IMR-90 (cell line): ENCODE results near the gene RRP8. TPM values are rescaled to one million over a fixed set of nuclear protein-coding genes. Genes with fewer than 3 reads are reported as not detected.

ENCODE experiments used
- ATAC-seq: fragments of 200-7000 bp; cut with Tn5 transposase; 2 replicates; pipeline ENCODE4 v1.9.1; 2020; ENCODE audit warnings: low read depth, mild to moderate bottlenecking, moderate library complexity
- BruUV-seq: library from RNA; stranded (reverse); fragments of 400-500 nt; replicated peaks from 2 replicates; lab custom pipeline; 2021; lab: Mats Ljungman, UMichigan
- CTCF ChIA-PET: fragments of 300-600 bp; formaldehyde crosslinking; extraction: SDS; loops from one replicate; lab custom pipeline; 2021; ENCODE audit warnings: antibody characterized with exemption; lab: Yijun Ruan, JAX
- POLR2A ChIA-PET: fragments of 300-600 bp; sonication (Branson Sonifier 250); formaldehyde crosslinking; loops from one replicate; lab custom pipeline; 2022; ENCODE audit warnings: antibody characterized with exemption; ENCODE audit not compliant: unreplicated experiment; lab: Charles Lee
- DNase-seq: peaks from one replicate; pipeline ENCODE4 v3.0.0; 2013
- H2AFZ ChIP-seq: replicated peaks from 2 replicates; pipeline ENCODE3; 2013; ENCODE audit warnings: low read length, mild to moderate bottlenecking; ENCODE audit not compliant: poor library complexity
- H2AK5ac ChIP-seq: 2 replicates; pipeline ENCODE4 v1.6.1; 2013; ENCODE audit warnings: low read depth, low read length, inconsistent platforms
- H2AK9ac ChIP-seq: replicated peaks from 2 replicates; pipeline ENCODE3; 2013; ENCODE audit warnings: mild to moderate bottlenecking, low read depth, low read length, moderate library complexity; ENCODE audit not compliant: poor library complexity
- H2BK120ac ChIP-seq: 2 replicates; pipeline ENCODE4 v1.6.1; 2013; ENCODE audit warnings: low read depth, low read length, inconsistent platforms
- H2BK15ac ChIP-seq: 3 replicates; pipeline ENCODE4 v1.6.1; 2013; ENCODE audit warnings: low read depth, low read length, inconsistent platforms
- H2BK20ac ChIP-seq: 2 replicates; pipeline ENCODE4 v1.6.1; 2013; ENCODE audit warnings: low read depth, mild to moderate bottlenecking, inconsistent platforms, low read length, moderate library complexity
- H2BK5ac ChIP-seq: 2 replicates; pipeline ENCODE4 v1.6.1; 2013; ENCODE audit warnings: mild to moderate bottlenecking, low read depth, low read length, inconsistent platforms; ENCODE audit not compliant: poor library complexity, severe bottlenecking
- H3K14ac ChIP-seq: replicated peaks from 2 replicates; pipeline ENCODE4 v1.6.1; 2013; ENCODE audit warnings: low read depth, low read length, inconsistent platforms
- H3K18ac ChIP-seq: 2 replicates; pipeline ENCODE4 v1.6.1; 2013; ENCODE audit warnings: low read depth, low read length, control low read depth
- H3K23ac ChIP-seq: 2 replicates; pipeline ENCODE4 v1.6.1; 2013; ENCODE audit warnings: low read depth, low read length, inconsistent platforms
- H3K27ac ChIP-seq: 2 replicates; pipeline ENCODE4 v1.5.1; 2013; ENCODE audit warnings: mild to moderate bottlenecking, control low read depth, low read length; ENCODE audit not compliant: insufficient read depth
- H3K27me3 ChIP-seq: 2 replicates; pipeline ENCODE4 v1.6.1; 2013; ENCODE audit warnings: low read length; ENCODE audit not compliant: control insufficient read depth, insufficient read depth
- H3K36me3 ChIP-seq: 2 replicates; pipeline ENCODE4 v1.6.1; 2013; ENCODE audit warnings: low read length, mixed read lengths; ENCODE audit not compliant: control insufficient read depth, insufficient read depth
- H3K4ac ChIP-seq: 2 replicates; pipeline ENCODE4 v1.6.1; 2013; ENCODE audit warnings: low read depth, low read length, inconsistent platforms
- H3K4me1 ChIP-seq: 2 replicates; pipeline ENCODE4 v1.6.1; 2013; ENCODE audit warnings: low read length, mixed read lengths; ENCODE audit not compliant: control insufficient read depth, insufficient read depth
- H3K4me2 ChIP-seq: 2 replicates; pipeline ENCODE4 v1.6.1; 2013; ENCODE audit warnings: low read depth, mild to moderate bottlenecking, control low read depth, low read length, moderate library complexity
- H3K4me3 ChIP-seq: 2 replicates; pipeline ENCODE4 v1.5.1; 2013; ENCODE audit warnings: low read depth, mild to moderate bottlenecking, control low read depth, low read length, moderate library complexity; ENCODE audit not compliant: insufficient read depth
- H3K56ac ChIP-seq: 2 replicates; pipeline ENCODE4 v1.6.1; 2013; ENCODE audit warnings: low read length, inconsistent platforms; ENCODE audit not compliant: insufficient read depth; ENCODE audit errors: extremely low read depth
- H3K79me1 ChIP-seq, 2 experiments: 2 replicates each; pipeline ENCODE4 v1.6.1; 2013; ENCODE audit warnings: low read length in 2 of 2, inconsistent platforms in 1 of 2, low read depth in 1 of 2
- H3K9ac ChIP-seq: 2 replicates; pipeline ENCODE4 v1.6.1; 2013; ENCODE audit warnings: low read depth, low read length, control low read depth
- H3K9me1 ChIP-seq: 2 replicates; pipeline ENCODE4 v1.6.1; 2013; ENCODE audit warnings: low read length, inconsistent platforms; ENCODE audit not compliant: insufficient read depth
- H3K9me3 ChIP-seq: 2 replicates; pipeline ENCODE4 v1.6.1; 2013; ENCODE audit warnings: low read length; ENCODE audit not compliant: control insufficient read depth, insufficient read depth
- H4K20me1 ChIP-seq: 2 replicates; pipeline ENCODE4 v1.6.1; 2013; ENCODE audit warnings: low read length, inconsistent platforms; ENCODE audit not compliant: insufficient read depth
- H4K5ac ChIP-seq: 2 replicates; pipeline ENCODE4 v1.6.1; 2013; ENCODE audit warnings: mild to moderate bottlenecking, low read depth, low read length, control low read depth
- H4K8ac ChIP-seq, 2 experiments: 2 replicates each; pipeline ENCODE4 v1.6.1; 2013; ENCODE audit warnings: low read depth in 2 of 2, low read length in 2 of 2, control low read depth in 1 of 2, inconsistent platforms in 1 of 2
- H4K91ac ChIP-seq: 2 replicates; pipeline ENCODE4 v1.6.1; 2013; ENCODE audit warnings: low read depth, low read length, inconsistent platforms; ENCODE audit not compliant: insufficient read depth
- CHD1 ChIP-seq: IDR thresholded peaks from 2 replicates; pipeline ENCODE4 v1.6.1; 2012; ENCODE audit warnings: low read depth, low read length, improper control_type of control experiment
- WGBS, 2 experiments: methylation state at CpG; one replicate each; pipeline versions ENCODE4 v1.1.5 to v1.1.7; 2013; ENCODE audit warnings: missing lambda C conversion rate in 2 of 2; ENCODE audit not compliant: insufficient read length in 1 of 2; ENCODE audit errors: extremely low coverage in 2 of 2; 5-methylcytosine and 5-hydroxymethylcytosine counted together
- dilution Hi-C: fragments of 300-500 bp; cut with HindIII; formaldehyde crosslinking; loops from one replicate; pipeline ENCODE4 v1.14.3; 2018; ENCODE audit warnings: low sequenced_read_pairs; ENCODE audit not compliant: unreplicated experiment
- in situ Hi-C: fragments of 300-500 bp; cut with MboI; formaldehyde crosslinking; loops from 3 replicates; pipeline ENCODE4 v1.14.3; 2019; ENCODE audit warnings: low sequenced_read_pairs, inconsistent platforms, mixed read lengths
- intact Hi-C: fragments of 100-400 bp; cut with micrococcal nuclease; formaldehyde crosslinking; loops from 2 replicates; pipeline ENCODE4 v1.10.0; 2022
- polyA plus RNA-seq, 3 experiments: library from polyadenylated mRNA; depleted of rRNA; stranded (reverse); fragments of >200 nt; gene quantifications; 2 replicates each; pipeline ENCODE4 v1.2.3, GENCODE V29; 2012; ENCODE audit warnings: low replicate concordance in 1 of 3
- total RNA-seq: library from RNA; depleted of rRNA; stranded (reverse); fragments of >200 nt; gene quantifications from 2 replicates; pipeline ENCODE4 v1.2.3, GENCODE V29; 2012

Gene RRP8
- total and polyA plus RNA-seq, 2 of the 4 experiments (the other 2 are of a cell fraction), result 10.8 to 11.5 TPM

GRCh38 chr11:6579681-6580080 is 23.7 kb downstream of the RRP8 start:
- no peaks in the 10 kb centered on the region for H3K27me3 ChIP-seq
- H3K4ac ChIP-seq, result no peak overlapping the region
- no peak overlapping the region for H3K27ac ChIP-seq
- no peak overlapping the region for H4K8ac ChIP-seq
- no peak overlapping the region for H2AK5ac ChIP-seq
- no peak overlapping the region for H2AFZ ChIP-seq
- POLR2A ChIA-PET, result no interaction called here
- peaks cover 4% of the 10 kb centered on the region; the same call in 1 of the 2 replicates for H3K4me1 ChIP-seq
- DNase-seq, result no peak
- no peak overlapping the region for H2BK120ac ChIP-seq
- H3K23ac ChIP-seq, result no peak overlapping the region
- TF ChIP-seq CHD1, result no peak
- peaks cover 10% of the 10 kb centered on the region; the same call in 1 of the 2 replicates for H3K9me1 ChIP-seq
- H2BK15ac ChIP-seq, result no peak overlapping the region
- no peak overlapping the region for H4K91ac ChIP-seq
- dilution Hi-C loops (no loop called here), in situ Hi-C loops (no loop called here), intact Hi-C loops (no loop called here)
- H4K5ac ChIP-seq, result no peak overlapping the region
- ATAC-seq, result no peak
- peaks cover 2% of the 10 kb centered on the region; the same call in 1 of the 2 replicates for H3K9me3 ChIP-seq
- no peak overlapping the region for H3K56ac ChIP-seq
- H2BK5ac ChIP-seq, result no peak overlapping the region
- CTCF ChIA-PET, result no interaction called here
- H3K9ac ChIP-seq, result no peak overlapping the region
- peaks cover 0 to 6% of the 10 kb centered on the region in 2 experiments; a peak in 2 of 4 replicates for H3K79me1 ChIP-seq
- BruUV-seq, result no TSS peak
- no peak overlapping the region for H3K4me3 ChIP-seq
- H3K14ac ChIP-seq, result no peak overlapping the region
- H2AK9ac ChIP-seq, result no peak overlapping the region
- no peak overlapping the region for H3K18ac ChIP-seq
- no peak overlapping the region for H2BK20ac ChIP-seq
- no peaks in the 10 kb centered on the region for H3K36me3 ChIP-seq
- no peaks in the 10 kb centered on the region for H4K20me1 ChIP-seq
- WGBS, 2 experiments, result no CpG with 5 or more reads among the region's 2 CpGs
- H3K4me2 ChIP-seq, result no peak overlapping the region
